Stimulated activated CD8-positive, alpha-beta memory T cell treated with anti-CD3 and anti-CD28 coated beads, Interleukin-7, amount 100 ng/mL, for 1 hour (primary cell): ENCODE data around the gene JMY.
"Not testable (repeated sequence)": the region's sequence is repeated elsewhere in the genome, so short reads cannot be mapped to it uniquely, and the experiment has no call there.

Experiments
- DNase-seq, 2 donors: peaks; one replicate each; pipeline ENCODE4 v3.0.0-alpha.2; 2020; ENCODE audit warnings: low read depth in 2 of 2

Gene JMY

DNA sequence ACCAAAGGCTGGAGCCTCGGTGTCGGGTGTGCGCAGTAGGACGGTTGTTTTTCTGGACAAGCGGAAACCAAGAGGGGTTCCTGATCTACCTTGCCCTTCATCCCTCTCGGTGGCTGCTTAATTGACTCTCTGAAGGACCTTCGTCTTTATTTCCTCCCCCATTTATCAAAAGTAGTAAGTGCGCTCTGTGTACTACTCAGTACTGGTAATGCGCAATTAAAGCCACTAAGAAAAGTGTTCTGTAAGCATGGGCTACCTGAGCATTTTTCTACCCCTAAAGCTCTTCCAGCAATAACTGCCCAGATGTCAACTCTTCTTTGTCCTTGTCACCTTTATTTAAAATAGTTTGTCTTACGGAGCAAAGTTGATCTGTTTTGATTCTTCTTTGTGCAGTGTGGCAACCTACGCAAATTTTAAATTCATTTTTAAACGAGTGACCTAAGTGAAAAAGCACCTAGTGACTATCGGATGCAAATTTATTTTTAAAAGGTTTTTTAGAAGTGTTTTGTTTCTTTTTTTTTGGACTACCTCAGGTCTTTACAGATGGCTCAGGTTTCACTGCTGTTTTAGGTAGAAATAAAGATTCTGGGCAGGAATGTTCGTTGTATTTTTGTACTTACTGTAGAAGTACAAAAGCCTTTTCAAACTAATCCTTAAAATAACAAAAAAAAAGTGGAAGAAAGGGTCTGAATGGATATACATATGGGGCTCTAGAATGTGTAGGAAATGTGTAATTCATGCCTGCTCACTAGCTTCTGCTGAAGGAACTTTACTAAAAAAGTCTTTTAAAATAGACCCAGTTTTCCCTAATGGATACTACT is 2.0 kb downstream of the JMY start:
- no peak for DNase-seq

DNA sequence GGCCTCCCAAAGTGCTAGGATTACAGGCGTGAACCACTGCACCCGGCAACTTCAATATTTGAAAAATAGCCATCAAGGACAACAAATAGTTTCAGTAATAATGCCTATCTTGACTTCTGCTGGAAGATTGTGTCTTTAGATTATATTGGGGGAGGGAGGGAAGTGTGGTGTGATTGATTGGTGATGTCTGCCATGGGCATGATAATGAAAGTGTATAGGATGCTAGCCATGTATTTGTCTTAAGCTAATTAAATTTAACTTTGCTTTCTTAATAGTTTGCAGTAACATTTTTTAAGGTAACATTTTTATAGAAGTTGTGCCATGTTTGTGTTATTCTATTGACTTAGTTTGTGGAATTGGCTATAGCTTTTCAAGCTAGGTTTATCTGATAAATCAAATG is 4.6 kb downstream of the JMY start:
- DNase-seq = no peak

DNA sequence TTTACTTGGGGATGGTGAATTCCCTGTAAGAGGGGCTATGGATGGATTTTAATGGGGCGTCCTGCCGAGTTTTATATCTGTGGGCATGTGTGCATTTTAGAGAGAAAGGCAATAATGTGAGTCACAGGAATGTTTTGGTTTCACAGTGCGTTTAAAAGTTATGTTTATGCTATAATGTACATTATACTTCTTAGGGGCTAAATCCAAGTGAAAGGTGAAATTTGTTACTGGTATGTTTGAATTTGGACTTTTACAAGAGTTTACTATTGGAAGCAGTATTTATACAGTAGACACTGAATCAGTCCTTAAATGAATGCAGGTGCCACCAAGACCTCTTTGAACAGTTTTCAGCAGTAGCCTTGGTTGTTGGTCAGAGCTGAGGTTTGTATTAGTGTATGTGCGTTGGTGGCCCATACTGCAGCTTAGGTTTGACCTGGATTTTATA is 5.6 kb downstream of the JMY start:
- no peak for DNase-seq

DNA sequence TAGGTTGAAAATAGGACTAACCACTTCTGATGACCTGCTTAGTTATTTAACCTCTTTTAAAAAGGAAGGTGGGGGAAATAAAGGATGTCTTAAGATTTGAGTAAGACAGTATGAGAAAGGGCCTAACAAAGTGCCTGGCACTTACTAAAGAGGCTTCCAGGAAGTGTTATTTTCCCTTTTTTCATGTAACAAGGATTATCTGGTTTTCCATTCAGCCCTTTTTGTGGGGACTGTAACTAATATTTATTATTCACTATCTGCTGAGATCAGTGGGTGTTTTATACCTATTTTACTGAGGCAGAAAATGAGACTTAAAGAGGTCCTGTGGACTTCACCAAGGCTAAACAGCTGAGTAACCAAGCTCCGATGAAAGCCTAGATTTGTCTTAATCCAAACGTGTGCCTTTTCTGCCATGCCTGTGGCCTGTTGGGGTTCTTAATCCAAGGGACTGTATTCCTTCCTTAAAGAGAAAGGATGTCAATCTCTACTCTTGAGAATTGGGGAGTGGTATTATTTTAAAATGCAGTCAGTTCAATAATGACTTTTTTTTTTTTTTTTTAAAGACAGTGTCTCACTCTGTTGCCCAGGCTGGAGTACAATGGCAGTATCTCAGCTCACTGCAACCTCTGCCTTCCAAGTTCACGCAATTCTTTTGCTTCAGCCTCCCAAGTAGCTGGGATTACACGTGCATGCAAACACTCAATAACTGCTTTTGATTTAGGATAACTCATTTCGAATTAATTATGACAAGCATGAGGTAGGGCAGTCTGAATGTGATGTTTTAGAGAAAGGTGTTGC is 6.5 kb downstream of the JMY start:
- no peak for DNase-seq

DNA sequence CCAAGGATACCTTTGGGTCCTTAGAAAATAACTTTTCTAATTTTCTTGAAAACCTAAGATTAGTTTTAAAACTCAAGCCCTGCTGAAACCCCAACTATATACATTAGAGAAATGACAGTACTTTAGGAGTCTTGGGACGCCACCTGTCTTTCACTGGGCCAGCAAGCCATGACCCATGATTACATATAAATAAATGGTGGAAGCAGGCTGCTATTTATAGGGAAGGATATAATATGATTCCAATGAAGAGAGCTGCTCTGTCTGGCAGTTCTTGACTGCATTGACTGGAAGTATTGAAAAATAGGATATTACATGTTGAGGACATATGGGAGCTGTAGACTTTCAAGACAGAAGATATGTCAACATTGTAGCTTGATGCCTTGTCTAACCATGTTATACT is 7.3 kb downstream of the JMY start:
- no peak for DNase-seq

DNA sequence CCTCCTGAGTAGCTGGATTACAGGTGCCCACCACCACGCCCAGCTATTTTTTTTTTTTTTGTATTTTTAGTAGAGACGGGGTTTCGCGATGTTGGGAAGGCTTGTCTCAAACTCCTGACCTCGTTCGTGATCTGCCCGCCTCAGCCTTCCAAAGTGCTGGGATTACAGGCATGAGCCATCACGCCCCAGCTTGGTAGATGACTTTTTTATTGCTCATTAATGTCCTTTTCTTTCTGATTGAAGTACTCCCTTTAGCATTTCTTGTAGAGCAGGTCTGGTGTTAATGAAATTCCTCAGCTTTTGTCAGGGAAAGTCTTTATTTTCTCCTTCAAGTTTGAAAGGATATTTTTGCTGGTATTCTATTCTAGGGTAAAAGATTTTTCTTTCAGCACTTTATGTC is 18.1 kb downstream of the JMY start:
- DNase-seq = not testable (repeated sequence)

DNA sequence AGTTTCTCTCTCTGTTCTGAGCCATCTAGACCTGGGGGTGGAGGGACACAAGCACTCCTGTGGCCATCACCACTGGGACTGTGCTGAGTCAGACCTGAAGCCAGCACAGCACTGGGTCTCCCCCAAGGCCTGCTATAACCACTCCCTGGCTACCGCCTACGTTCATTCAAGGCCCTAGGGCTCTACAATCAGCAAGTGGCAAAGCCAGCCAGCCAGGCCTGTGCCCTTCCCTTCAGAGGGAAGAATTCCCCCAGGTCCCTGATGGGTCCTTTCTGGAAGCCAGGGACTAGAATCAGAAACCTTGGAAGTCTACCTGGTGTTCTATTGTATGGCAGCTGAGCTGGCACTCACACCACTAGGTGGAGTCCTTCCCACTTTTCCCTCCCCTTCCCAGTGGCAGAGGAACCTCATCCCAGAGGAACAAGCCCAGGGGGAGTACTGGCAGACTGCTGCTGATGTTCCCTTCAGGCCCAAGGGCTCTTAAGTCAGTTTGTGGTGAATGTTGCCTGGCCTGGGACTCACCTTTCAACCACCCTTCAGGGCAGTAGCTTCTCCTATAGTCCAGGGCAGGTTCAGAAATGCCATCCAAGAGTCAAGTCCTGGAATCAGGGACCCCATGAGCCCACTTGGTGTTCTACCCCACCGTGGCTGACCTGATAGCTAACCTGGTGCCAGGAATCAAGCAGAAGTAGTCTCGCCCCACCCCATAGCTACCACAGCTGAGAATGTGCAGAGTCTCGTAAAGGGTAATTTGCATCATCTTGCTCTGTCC is 20.0 kb downstream of the JMY start:
- no peak for DNase-seq

DNA sequence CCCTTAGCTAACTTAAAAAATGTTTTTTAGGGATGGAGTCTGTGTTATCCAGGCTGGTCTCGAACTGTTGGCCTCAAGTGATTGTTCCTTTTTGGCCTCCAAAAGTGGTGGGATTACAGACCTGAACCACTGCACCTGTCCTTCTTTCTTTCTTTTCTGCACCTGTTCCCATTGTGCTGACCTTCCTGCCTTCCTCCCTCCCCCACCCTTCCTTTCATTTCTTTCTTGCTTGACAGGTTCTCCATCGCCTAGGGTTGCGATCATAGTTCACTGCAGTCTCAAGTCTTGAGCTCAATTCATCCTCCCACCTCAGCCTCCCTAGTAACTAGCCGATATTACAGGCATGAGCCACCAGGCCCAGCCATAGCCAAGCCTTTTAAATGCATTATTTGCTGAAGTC is 20.6 kb downstream of the JMY start:
- DNase-seq = no peak

- no peak for DNase-seq
Measured at GRCh38 chr5:79257314-79257713, 21.4 kb downstream of the JMY start.

DNA sequence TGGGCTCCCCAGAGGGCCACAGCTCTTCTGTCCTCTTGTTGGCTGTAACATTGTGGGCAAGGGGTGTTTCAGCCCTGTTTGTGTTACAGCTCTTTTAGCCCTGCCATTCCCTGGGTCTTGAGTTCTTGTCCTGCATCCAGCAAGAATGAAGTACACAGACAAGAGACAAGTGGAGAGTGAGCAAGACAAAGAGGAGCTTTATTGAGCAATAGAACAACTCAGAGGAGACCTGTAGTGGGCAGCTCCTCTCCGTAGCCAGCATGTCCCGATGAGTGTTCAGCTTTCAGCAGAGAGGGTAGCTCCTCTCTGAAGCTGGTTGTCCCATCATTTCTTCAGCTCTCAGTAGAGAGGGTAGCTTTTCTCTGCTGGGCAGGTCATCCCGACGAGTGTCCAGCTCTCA is 22.9 kb downstream of the JMY start:
- no peak for DNase-seq

DNA sequence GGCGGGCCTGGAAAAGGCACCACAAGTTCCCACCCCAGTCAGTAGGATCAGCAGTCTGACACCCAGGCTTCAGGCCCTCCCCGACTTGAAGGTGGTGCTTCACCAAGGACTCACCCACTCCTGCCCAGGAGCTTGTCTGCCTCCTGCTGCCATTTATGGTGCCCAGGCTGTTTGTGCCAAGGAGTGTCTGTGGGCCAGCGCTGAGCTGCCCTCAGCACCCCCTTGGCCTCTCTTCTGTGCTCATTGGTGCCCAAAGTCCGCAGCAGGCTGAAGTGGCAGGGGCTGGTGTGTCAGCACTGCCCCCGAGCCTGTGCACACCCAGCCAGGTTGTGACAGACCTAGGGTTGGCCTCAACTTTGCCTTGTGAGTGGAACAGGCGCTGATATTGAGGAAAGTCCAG is 23.5 kb downstream of the JMY start:
- no peak for DNase-seq

- DNase-seq = no peak
Measured at GRCh38 chr5:79259810-79260209, 23.9 kb downstream of the JMY start.

DNA sequence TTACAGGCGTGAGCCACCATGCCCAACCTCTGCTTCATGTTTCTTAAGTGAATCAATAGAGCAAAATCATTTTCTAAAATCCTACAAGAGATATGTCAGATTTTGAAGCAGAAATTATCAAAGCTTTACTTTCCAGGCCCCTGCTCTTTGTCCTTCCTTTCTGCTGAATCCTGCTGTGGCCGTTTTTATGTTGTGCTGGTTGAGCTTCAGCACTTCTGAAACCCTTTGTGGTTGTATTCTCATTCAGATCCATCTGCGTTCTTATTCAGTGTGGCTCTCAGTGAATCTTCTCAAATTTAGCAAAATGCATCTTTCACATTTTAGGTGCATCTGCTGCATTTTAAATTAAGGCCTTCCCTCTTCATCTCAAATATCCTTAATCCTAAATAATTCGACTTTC is 26.0 kb downstream of the JMY start:
- DNase-seq = no peak

GRCh38 chr5:79263290-79263689 is 27.4 kb downstream of the JMY start:
- DNase-seq = no peak

DNA sequence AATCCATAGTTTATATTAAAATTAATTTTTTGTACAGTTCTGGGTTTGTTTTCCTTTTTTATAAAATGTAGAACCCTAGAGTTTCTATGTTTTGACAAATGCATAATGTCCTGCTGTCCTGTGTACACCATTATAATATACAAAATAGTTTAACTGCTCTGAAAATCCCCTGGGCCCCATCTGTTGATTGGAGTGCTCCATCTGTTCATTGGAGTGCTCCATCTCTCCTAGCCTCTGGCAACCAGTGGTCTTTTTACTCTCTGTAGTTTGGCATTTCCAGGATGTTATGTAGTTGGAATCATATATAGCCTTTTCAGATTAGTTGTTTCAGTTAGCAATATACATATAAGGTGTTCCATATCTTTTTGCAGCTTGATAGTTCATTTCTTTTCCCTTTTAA is 31.2 kb downstream of the JMY start:
- DNase-seq = no peak

- no peak for DNase-seq
Measured at GRCh38 chr5:79269733-79270166, 33.8 kb downstream of the JMY start.

DNA sequence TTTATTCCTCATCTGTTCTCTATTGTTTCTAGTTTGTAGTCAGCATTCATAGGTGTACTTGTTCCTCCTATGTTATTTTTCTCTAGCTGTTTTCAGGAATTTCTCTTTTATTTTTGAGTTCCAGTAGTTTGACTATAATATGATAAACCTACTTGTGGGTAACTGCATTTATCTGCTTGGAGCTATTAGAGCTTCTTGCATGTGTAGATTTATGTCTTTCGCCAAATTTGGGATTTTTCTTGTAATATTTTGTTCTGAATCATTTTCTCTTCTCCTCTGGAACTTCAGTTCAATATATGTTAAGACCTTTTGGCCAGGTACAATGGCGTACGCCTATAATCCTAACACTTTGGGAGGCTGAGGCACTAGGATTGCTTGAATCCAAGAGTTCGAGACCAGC is 37.4 kb downstream of the JMY start:
- DNase-seq = no peak

GRCh38 chr5:79284846-79285245 is 48.9 kb downstream of the JMY start:
- no peak for DNase-seq

DNA sequence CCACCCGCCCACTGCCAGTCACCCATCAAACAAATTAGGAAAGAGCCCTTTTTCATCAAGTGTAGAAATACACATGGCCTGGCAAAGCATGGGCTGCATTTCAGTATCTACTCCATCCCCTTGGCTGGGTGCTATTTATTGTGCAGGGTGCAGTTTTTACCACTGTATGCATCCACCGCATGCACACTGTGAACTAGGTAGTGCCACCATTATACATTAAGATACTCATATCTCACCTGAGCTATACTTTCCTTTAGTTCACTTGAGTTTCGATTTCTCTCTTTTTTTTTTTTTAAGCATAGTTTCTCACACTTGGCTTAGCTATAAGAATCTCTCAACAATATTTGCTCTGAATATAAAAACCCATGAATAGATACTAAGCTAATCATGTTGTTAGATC is 49.4 kb downstream of the JMY start:
- no peak for DNase-seq

DNA sequence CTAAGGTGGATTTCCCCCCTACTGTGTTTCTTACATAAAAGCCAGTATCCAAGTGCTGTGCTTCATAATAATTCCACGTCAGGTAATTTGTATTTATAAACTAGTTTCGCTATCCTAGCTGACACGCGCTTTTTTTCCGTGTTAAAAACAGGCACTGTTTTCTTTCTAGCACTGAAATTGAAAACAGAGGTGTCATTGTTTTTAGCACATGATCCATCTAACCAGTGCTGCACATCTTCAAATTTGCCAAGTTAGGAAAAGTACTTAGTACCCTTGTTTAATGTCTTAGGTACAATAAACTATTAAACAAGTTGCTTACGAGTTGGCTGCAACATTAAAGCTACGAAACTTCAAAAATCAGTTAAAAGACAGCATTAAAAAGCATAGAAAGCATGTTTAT is 49.9 kb downstream of the JMY start:
- no peak for DNase-seq

DNA sequence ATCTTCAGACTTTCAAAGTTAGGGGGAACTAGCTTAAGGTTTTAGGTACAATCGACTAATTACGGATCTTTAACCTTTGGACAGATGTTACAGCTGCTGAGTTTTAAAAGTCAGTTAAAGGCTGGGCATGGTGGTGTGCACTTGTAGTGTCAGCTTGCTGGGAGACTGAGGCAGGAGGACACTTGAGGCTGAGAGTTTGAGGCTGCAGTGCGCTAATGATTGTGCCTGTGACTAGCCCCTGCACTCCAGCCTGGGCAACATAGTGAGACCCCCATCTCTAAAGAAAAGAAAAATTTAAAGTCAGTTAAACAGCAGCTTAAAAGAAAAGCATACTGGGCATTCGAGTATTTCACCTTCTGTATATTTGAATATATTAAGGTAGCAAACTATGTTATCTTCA is 51.4 kb downstream of the JMY start:
- DNase-seq = no peak

- no peak for DNase-seq
Measured at GRCh38 chr5:79287907-79288306, 52.0 kb downstream of the JMY start.
